ENCODE measurements around the gene CYB5R4.

- TF ChIP-seq CTCF (IDR thresholded peaks at IDR 0.05) = no peak
- TF ChIP-seq MAX (IDR thresholded peaks at IDR 0.05) = no peak
- no peak for TF ChIP-seq HEYL (CRISPR knock-in tag; IDR thresholded peaks at IDR 0.05)
- TF ChIP-seq SMC3 (IDR thresholded peaks at IDR 0.05) = no peak
- no peak for TF ChIP-seq BHLHE40 (IDR thresholded peaks at IDR 0.05; ENCODE audit: low read depth, low read length)
- TF ChIP-seq ZSCAN20 (CRISPR knock-in tag; IDR thresholded peaks at IDR 0.05) = no peak
- TF ChIP-seq MYC (IDR thresholded peaks at IDR 0.05; ENCODE audit: borderline replicate concordance, low read length) = no peak
- no peak for TF ChIP-seq CHD2 (IDR thresholded peaks at IDR 0.05; ENCODE audit: low read length, partially characterized antibody)
- TF ChIP-seq POLR2A (IDR thresholded peaks at IDR 0.05; ENCODE audit: low read length) = no peak
- no peak for TF ChIP-seq EP300 (IDR thresholded peaks at IDR 0.05)
- TF ChIP-seq HDAC2 (IDR thresholded peaks at IDR 0.05) = no peak
- TF ChIP-seq HMGXB4 (CRISPR knock-in tag; IDR thresholded peaks at IDR 0.05; ENCODE audit: borderline replicate concordance) = no peak
- no peak for TF ChIP-seq HOXB13 (CRISPR knock-in tag; IDR thresholded peaks at IDR 0.05; ENCODE audit: low read depth)
Observed at GRCh38 chr6:84013931-84014330, 154.4 kb downstream of the CYB5R4 start.
